Endothelial cell of umbilical vein (primary cell): Measurements from ENCODE around the gene AP1B1. TPM values are rescaled to one million over a fixed set of nuclear protein-coding genes. Genes with fewer than 3 reads are reported as not detected.

Source experiments
- BruUV-seq: library from RNA; stranded (reverse); fragments of 400-500 nt; replicated peaks from 2 replicates; lab custom pipeline; 2021; lab: Mats Ljungman, UMichigan
- CTCF ChIA-PET: fragments of 300-600, 350-600 bp; sonication (Branson Sonifier 250); formaldehyde crosslinking; loops from one replicate; lab custom pipeline; 2021; ENCODE audit warnings: antibody characterized with exemption, inconsistent platforms; lab: Charles Lee
- POLR2A ChIA-PET: fragments of 300-600, 350-600 bp; sonication (Branson Sonifier 250); formaldehyde crosslinking; loops from one replicate; lab custom pipeline; 2021; ENCODE audit warnings: antibody characterized with exemption, inconsistent platforms; lab: Charles Lee
- DNase-seq: peaks from one replicate; pipeline ENCODE4 v3.0.0-alpha.2; 2011; ENCODE audit warnings: low read depth, low spot score
- FAIRE-seq: peaks from 2 replicates; lab custom pipeline; 2011; peaks lifted over from hg19 to GRCh38; lab: Jason Lieb, UNC
- H2AFZ ChIP-seq: 2 replicates; pipeline ENCODE4 v1.6.0; 2012; ENCODE audit warnings: low read depth, low read length, control low read depth, inconsistent platforms
- H3K27ac ChIP-seq: 2 replicates; pipeline ENCODE4 v1.5.1; 2011; ENCODE audit warnings: low read depth, mild to moderate bottlenecking, control low read depth, low read length, moderate library complexity; ENCODE audit not compliant: insufficient read depth
- H3K27me3 ChIP-seq, 2 experiments: 2 replicates each; pipeline versions ENCODE4 v1.6.0 to v1.6.1; 2011; ENCODE audit warnings: low read length in 2 of 2, mixed read lengths in 1 of 2; ENCODE audit not compliant: control insufficient read depth in 2 of 2, insufficient read depth in 2 of 2
- H3K36me3 ChIP-seq, 2 experiments: 2 replicates in 1 of 2; 3 replicates in 1 of 2; pipeline ENCODE4 v1.5.1; 2011; ENCODE audit warnings: low read length in 2 of 2, mild to moderate bottlenecking in 1 of 2, moderate library complexity in 1 of 2; ENCODE audit not compliant: control insufficient read depth in 2 of 2, insufficient read depth in 2 of 2; ENCODE audit errors: extremely low read depth in 1 of 2
- H3K4me1 ChIP-seq: 3 replicates; pipeline ENCODE4 v1.5.1; 2011; ENCODE audit warnings: mild to moderate bottlenecking, low read length; ENCODE audit not compliant: control insufficient read depth, insufficient read depth; ENCODE audit errors: extremely low read depth
- H3K4me2 ChIP-seq: 2 replicates; pipeline ENCODE4 v1.6.1; 2011; ENCODE audit warnings: low read length, control low read depth, mixed read lengths; ENCODE audit not compliant: insufficient read depth
- H3K4me3 ChIP-seq, 3 experiments: fragments of 200-600 bp in 1 of 3; sonication (generic), shearing (Covaris generic) in 1 of 3; replicated peaks in 1 of 3; 2 replicates each; pipeline ENCODE4 v1.5.1; 2011 to 2016; ENCODE audit warnings: control low read depth in 3 of 3, low read length in 3 of 3, mild to moderate bottlenecking in 2 of 3, inconsistent platforms in 1 of 3, low read depth in 1 of 3, moderate library complexity in 1 of 3; ENCODE audit not compliant: insufficient read depth in 1 of 3
- H3K79me2 ChIP-seq: 2 replicates; pipeline ENCODE4 v1.6.0; 2012; ENCODE audit warnings: low read length, inconsistent platforms; ENCODE audit not compliant: control insufficient read depth, insufficient read depth
- H3K9ac ChIP-seq: replicated peaks from 2 replicates; pipeline ENCODE3; 2011; ENCODE audit warnings: low read length, control low read depth; ENCODE audit not compliant: insufficient read depth; ENCODE audit errors: extremely low read depth
- H3K9me1 ChIP-seq: replicated peaks from 3 replicates; pipeline ENCODE4 v1.6.0; 2011; ENCODE audit warnings: mild to moderate bottlenecking, low read length; ENCODE audit not compliant: control insufficient read depth, insufficient read depth; ENCODE audit errors: extremely low read depth
- H3K9me3 ChIP-seq: replicated peaks from 2 replicates; pipeline ENCODE4 v1.5.1; 2012; ENCODE audit warnings: low read length, inconsistent platforms; ENCODE audit not compliant: control insufficient read depth, insufficient read depth
- H4K20me1 ChIP-seq: replicated peaks from 2 replicates; pipeline ENCODE3; 2011; ENCODE audit warnings: mild to moderate bottlenecking, low read length; ENCODE audit not compliant: control insufficient read depth, insufficient read depth; ENCODE audit errors: extremely low read depth
- CTCF ChIP-seq, 2 donors: IDR thresholded peaks; 1 replicate in 1 of 2; 2 replicates in 1 of 2; pipeline ENCODE4 v1.5.1; 2011; ENCODE audit warnings: low read length in 2 of 2, mild to moderate bottlenecking in 2 of 2, moderate library complexity in 2 of 2, control low read depth in 1 of 2, inconsistent platforms in 1 of 2, low read depth in 1 of 2; ENCODE audit not compliant: insufficient read depth in 1 of 2; ENCODE audit errors: extremely low read depth in 1 of 2
- EZH2 ChIP-seq: IDR thresholded peaks from 2 replicates; pipeline ENCODE4 v1.6.1; 2012; ENCODE audit warnings: borderline replicate concordance, low read depth, mild to moderate bottlenecking, moderate library complexity, low read length, inconsistent platforms; ENCODE audit not compliant: severe bottlenecking
- FOS ChIP-seq: IDR thresholded peaks from 2 replicates; pipeline ENCODE4 v1.6.1; 2011; ENCODE audit warnings: mild to moderate bottlenecking, low read length, moderate library complexity, borderline replicate concordance; ENCODE audit not compliant: insufficient read depth
- GATA2 ChIP-seq: IDR thresholded peaks from 2 replicates; pipeline ENCODE4 v1.7.0; 2011; ENCODE audit warnings: low read depth, mild to moderate bottlenecking, moderate library complexity, mixed read lengths, low read length; ENCODE audit not compliant: insufficient read length, insufficient read depth
- JUN ChIP-seq: IDR thresholded peaks from 2 replicates; pipeline ENCODE4 v1.6.1; 2011; ENCODE audit warnings: borderline replicate concordance, low read depth; ENCODE audit not compliant: insufficient read length, insufficient read depth
- MAX ChIP-seq: IDR thresholded peaks from 2 replicates; pipeline ENCODE4 v1.6.1; 2011; ENCODE audit not compliant: insufficient read depth, insufficient read length
- MYC ChIP-seq: IDR thresholded peaks from one replicate; pipeline ENCODE4 v1.6.1; 2011; ENCODE audit warnings: mild to moderate bottlenecking, low read depth, low read length
- POLR2A ChIP-seq: IDR thresholded peaks from 2 replicates; pipeline ENCODE4 v1.6.1; 2012; ENCODE audit warnings: low read depth, mild to moderate bottlenecking, control low read depth, low read length
- POLR2AphosphoS5 ChIP-seq: IDR thresholded peaks from 2 replicates; pipeline ENCODE4 v1.6.1; 2012; ENCODE audit warnings: low read depth, mild to moderate bottlenecking, control low read depth, low read length, moderate library complexity; ENCODE audit not compliant: insufficient read depth
- dilution Hi-C: fragments of 300-500 bp; cut with MboI; formaldehyde crosslinking; loops from one replicate; pipeline ENCODE4 v1.15.0; 2019; ENCODE audit warnings: low sequenced_read_pairs; ENCODE audit not compliant: extremely low pct_ligation_motif_present
- intact Hi-C: fragments of 100-400 bp; cut with micrococcal nuclease; formaldehyde crosslinking; loops from one replicate; pipeline ENCODE4 v1.10.0; 2022
- polyA plus RNA-seq, 4 experiments: library from polyadenylated mRNA; depleted of rRNA in 3 of 4; stranded (reverse) in 3 of 4; unstranded in 1 of 4; fragments of >200 nt; gene quantifications; 2 replicates each; pipeline versions ENCODE4 v1.2.1 to v1.2.3, GENCODE V29; 2011 to 2012; ENCODE audit warnings: missing spikeins in 1 of 4
- total RNA-seq: library from RNA; stranded (reverse); gene quantifications from 2 replicates; pipeline ENCODE4 v1.2.3, GENCODE V29; 2021

AP1B1 gene
- total and polyA plus RNA-seq, 2 donors (not counting 3 experiments of a cell fraction or from before 2014, with no cell fraction given) = 107 to 131 TPM

- H3K27me3 ChIP-seq = no peaks in the 10 kb centered on the region
- DNase-seq (no peak), FAIRE-seq (no peak)
- H3K9me1 ChIP-seq = no peaks in the 10 kb centered on the region
- no peak overlapping the region for H3K4me2 ChIP-seq
- BruUV-seq = no TSS peak
- peaks cover 13 to 87% of the 10 kb centered on the region in 2 experiments for H3K36me3 ChIP-seq
- H3K27ac ChIP-seq = no peak overlapping the region
- no peaks in the 10 kb centered on the region for H3K9me3 ChIP-seq
- no peak for TF ChIP-seq CTCF (IDR thresholded peaks at IDR 0.05; ENCODE audit: extremely low read depth in 1 of 2, insufficient read depth in 1 of 2, low read depth in 1 of 2, low read length in 2 of 2)
- TF ChIP-seq EZH2 = no peak
- TF ChIP-seq JUN = no peak
- TF ChIP-seq POLR2AphosphoS5 = no peak
- TF ChIP-seq MAX = no peak
- no peak for TF ChIP-seq POLR2A
- TF ChIP-seq MYC = no peak
- TF ChIP-seq GATA2 = no peak
- TF ChIP-seq FOS = no peak
- no peaks in the 10 kb centered on the region for H4K20me1 ChIP-seq
- no peak overlapping the region for H2AFZ ChIP-seq
- dilution Hi-C loops = no loop called here
- intact Hi-C loops = no loop called here
- no peak overlapping the region for H3K4me3 ChIP-seq
- no peaks in the 10 kb centered on the region for H3K79me2 ChIP-seq
- H3K4me1 ChIP-seq = no peaks in the 10 kb centered on the region
- POLR2A ChIA-PET = no interaction called here
- CTCF ChIA-PET = no interaction called here
- H3K9ac ChIP-seq = no peak overlapping the region
Observed at GRCh38 chr22:29338398-29338797, 50.0 kb downstream of the AP1B1 start.
